ENCODE results near the gene CENPX. TPM values are rescaled to one million over a fixed set of nuclear protein-coding genes. Genes with fewer than 3 reads are reported as not detected.

The CENPX gene
- total and polyA plus RNA-seq, 2 of the 13 experiments (the other 11 are each of a cell fraction or from before 2014, with no cell fraction given): 92.7 to 170 TPM

DNA sequence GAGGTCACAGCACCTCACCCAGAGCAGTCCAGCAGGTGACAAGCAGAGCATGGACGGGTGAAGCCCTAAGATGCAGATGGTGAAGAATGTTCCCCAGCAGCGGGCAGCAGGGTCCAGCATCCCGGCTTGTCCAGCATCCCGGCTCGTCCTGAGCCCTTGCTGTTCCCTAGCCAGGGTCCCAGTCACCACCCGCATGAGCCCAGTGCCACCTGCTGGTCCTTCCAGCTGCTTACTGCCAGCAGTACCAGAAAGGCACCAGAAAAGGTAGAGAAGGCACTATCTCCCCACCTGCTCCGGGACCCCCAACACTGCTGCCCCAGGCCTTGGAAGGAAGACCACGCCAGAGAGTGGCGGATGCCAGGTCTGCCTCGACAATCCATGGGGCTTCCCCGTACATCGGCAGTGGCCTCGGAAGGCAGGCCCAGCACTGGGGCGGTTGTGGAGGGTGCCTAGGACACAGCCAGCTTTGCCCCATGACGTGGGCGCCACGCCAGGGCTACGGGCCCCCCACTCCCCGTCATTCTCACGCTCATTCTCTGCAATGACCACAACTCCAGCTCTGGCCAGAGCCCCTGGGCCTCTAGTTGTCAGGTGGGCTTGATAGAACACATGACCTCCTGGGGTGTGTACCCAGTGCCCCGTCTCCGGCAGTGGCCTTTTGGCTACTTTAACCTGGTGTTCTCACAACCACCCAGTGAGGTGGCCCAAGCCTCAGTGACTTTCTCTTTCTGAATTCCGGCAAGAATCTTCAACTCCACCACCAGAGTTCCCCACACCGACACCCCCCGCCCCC, 1.4 kb downstream of the CENPX start (continued):
- TF ChIP-seq, protein P1, sequence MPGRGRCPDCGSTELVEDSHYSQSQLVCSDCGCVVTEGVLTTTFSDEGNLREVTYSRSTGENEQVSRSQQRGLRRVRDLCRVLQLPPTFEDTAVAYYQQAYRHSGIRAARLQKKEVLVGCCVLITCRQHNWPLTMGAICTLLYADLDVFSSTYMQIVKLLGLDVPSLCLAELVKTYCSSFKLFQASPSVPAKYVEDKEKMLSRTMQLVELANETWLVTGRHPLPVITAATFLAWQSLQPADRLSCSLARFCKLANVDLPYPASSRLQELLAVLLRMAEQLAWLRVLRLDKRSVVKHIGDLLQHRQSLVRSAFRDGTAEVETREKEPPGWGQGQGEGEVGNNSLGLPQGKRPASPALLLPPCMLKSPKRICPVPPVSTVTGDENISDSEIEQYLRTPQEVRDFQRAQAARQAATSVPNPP (CRISPR knock-in tag; IDR thresholded peaks at IDR 0.05): 0 out of 2 replicates have a peak, but pooled peaks have one; percentile 24
- TF ChIP-seq HDAC1 (CRISPR knock-in tag; IDR thresholded peaks at IDR 0.05) (peak; percentile 77), SMAD1 (CRISPR knock-in tag; IDR thresholded peaks at IDR 0.05; ENCODE audit: borderline replicate concordance, low read depth) (no peak; the same call in 1 of the 2 replicates), ZNF782 (CRISPR knock-in tag; IDR thresholded peaks at IDR 0.05; ENCODE audit: borderline replicate concordance) (peak; percentile 54; the same call in 1 of the 2 replicates), JUND (CRISPR knock-in tag; IDR thresholded peaks at IDR 0.05) (peak; percentile 17; the same call in 1 of the 2 replicates), ZIK1 (CRISPR knock-in tag; IDR thresholded peaks at IDR 0.05; ENCODE audit: borderline replicate concordance, low read depth) (0 out of 2 replicates have a peak, but pooled peaks have one; percentile 71), NFE2 (CRISPR knock-in tag; IDR thresholded peaks at IDR 0.05) (no peak), RBM22 (optimal IDR thresholded peaks at IDR 0.05; ENCODE audit: low read length) (peak; percentile 78), ZNF850 (CRISPR knock-in tag; conservative IDR thresholded peaks at IDR 0.05) (no peak), ZMYM2 (CRISPR knock-in tag; IDR thresholded peaks at IDR 0.05) (peak; percentile 75; the same call in 1 of the 2 replicates)
- TF ChIP-seq, protein P2, sequence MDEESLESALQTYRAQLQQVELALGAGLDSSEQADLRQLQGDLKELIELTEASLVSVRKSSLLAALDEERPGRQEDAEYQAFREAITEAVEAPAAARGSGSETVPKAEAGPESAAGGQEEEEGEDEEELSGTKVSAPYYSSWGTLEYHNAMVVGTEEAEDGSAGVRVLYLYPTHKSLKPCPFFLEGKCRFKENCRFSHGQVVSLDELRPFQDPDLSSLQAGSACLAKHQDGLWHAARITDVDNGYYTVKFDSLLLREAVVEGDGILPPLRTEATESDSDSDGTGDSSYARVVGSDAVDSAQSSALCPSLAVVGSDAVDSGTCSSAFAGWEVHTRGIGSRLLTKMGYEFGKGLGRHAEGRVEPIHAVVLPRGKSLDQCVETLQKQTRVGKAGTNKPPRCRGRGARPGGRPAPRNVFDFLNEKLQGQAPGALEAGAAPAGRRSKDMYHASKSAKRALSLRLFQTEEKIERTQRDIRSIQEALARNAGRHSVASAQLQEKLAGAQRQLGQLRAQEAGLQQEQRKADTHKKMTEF (CRISPR knock-in tag; IDR thresholded peaks at IDR 0.05): peak; percentile 85; the same call in 1 of the 2 replicates
- TF ChIP-seq, protein P3, sequence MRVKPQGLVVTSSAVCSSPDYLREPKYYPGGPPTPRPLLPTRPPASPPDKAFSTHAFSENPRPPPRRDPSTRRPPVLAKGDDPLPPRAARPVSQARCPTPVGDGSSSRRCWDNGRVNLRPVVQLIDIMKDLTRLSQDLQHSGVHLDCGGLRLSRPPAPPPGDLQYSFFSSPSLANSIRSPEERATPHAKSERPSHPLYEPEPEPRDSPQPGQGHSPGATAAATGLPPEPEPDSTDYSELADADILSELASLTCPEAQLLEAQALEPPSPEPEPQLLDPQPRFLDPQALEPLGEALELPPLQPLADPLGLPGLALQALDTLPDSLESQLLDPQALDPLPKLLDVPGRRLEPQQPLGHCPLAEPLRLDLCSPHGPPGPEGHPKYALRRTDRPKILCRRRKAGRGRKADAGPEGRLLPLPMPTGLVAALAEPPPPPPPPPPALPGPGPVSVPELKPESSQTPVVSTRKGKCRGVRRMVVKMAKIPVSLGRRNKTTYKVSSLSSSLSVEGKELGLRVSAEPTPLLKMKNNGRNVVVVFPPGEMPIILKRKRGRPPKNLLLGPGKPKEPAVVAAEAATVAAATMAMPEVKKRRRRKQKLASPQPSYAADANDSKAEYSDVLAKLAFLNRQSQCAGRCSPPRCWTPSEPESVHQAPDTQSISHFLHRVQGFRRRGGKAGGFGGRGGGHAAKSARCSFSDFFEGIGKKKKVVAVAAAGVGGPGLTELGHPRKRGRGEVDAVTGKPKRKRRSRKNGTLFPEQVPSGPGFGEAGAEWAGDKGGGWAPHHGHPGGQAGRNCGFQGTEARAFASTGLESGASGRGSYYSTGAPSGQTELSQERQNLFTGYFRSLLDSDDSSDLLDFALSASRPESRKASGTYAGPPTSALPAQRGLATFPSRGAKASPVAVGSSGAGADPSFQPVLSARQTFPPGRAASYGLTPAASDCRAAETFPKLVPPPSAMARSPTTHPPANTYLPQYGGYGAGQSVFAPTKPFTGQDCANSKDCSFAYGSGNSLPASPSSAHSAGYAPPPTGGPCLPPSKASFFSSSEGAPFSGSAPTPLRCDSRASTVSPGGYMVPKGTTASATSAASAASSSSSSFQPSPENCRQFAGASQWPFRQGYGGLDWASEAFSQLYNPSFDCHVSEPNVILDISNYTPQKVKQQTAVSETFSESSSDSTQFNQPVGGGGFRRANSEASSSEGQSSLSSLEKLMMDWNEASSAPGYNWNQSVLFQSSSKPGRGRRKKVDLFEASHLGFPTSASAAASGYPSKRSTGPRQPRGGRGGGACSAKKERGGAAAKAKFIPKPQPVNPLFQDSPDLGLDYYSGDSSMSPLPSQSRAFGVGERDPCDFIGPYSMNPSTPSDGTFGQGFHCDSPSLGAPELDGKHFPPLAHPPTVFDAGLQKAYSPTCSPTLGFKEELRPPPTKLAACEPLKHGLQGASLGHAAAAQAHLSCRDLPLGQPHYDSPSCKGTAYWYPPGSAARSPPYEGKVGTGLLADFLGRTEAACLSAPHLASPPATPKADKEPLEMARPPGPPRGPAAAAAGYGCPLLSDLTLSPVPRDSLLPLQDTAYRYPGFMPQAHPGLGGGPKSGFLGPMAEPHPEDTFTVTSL (CRISPR knock-in tag; IDR thresholded peaks at IDR 0.05; ENCODE audit: borderline replicate concordance): no peak
- TF ChIP-seq, protein P4, sequence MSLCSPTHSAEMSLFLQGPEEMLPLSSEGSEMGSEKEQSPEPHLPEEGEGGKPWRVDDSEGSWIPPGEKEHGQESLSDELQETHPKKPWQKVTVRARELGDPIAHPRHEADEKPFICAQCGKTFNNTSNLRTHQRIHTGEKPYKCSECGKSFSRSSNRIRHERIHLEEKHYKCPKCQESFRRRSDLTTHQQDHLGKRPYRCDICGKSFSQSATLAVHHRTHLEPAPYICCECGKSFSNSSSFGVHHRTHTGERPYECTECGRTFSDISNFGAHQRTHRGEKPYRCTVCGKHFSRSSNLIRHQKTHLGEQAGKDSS (CRISPR knock-in tag; IDR thresholded peaks at IDR 0.05; ENCODE audit: borderline replicate concordance, low read depth): no peak; the same call in 1 of the 2 replicates
- TF ChIP-seq, protein P5, sequence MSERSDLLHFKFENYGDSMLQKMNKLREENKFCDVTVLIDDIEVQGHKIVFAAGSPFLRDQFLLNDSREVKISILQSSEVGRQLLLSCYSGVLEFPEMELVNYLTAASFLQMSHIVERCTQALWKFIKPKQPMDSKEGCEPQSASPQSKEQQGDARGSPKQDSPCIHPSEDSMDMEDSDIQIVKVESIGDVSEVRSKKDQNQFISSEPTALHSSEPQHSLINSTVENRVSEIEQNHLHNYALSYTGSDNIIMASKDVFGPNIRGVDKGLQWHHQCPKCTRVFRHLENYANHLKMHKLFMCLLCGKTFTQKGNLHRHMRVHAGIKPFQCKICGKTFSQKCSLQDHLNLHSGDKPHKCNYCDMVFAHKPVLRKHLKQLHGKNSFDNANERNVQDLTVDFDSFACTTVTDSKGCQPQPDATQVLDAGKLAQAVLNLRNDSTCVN (CRISPR knock-in tag; IDR thresholded peaks at IDR 0.05; ENCODE audit: borderline replicate concordance): peak; percentile 72; the same call in 1 of the 2 replicates
- TF ChIP-seq, protein P6, sequence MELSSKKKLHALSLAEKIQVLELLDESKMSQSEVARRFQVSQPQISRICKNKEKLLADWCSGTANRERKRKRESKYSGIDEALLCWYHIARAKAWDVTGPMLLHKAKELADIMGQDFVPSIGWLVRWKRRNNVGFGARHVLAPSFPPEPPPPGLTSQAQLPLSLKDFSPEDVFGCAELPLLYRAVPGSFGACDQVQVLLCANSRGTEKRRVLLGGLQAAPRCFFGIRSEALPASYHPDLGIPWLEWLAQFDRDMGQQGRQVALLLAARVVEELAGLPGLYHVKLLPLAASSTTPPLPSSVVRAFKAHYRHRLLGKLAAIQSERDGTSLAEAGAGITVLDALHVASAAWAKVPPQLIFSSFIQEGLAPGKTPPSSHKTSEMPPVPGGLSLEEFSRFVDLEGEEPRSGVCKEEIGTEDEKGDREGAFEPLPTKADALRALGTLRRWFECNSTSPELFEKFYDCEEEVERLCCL (CRISPR knock-in tag; IDR thresholded peaks at IDR 0.05; ENCODE audit: borderline replicate concordance): peak; percentile 70; the same call in 1 of the 2 replicates

All from HepG2 (cell line).